Ovary (tissue), 1 donor: ENCODE measurements around the gene NDUFV1.

Experiments used
- EP300 ChIP-seq: sonication (generic); formaldehyde crosslinking; IDR thresholded peaks from one replicate; pipeline ENCODE4 v1.6.1; 2017; ENCODE audit warnings: antibody characterized with exemption
- POLR2A ChIP-seq: fragments of 450-650 bp; IDR thresholded peaks from one replicate; pipeline ENCODE4 v1.6.1; 2017; ENCODE audit warnings: antibody characterized with exemption, mild to moderate bottlenecking, moderate library complexity

- TF ChIP-seq POLR2A, result peak; percentile 28
- no peak for TF ChIP-seq EP300
Measured at GRCh38 chr11:67630228-67630942, 23.6 kb downstream of the NDUFV1 start.
